ENCODE data around the gene RNF26. TPM values are rescaled to one million over a fixed set of nuclear protein-coding genes. Genes with fewer than 3 reads are reported as not detected.

RNF26 gene
- 13.2 TPM for total RNA-seq
- long read RNA-seq, transcript RNF26-201 (1 exons, 2,787 nt): major isoform, 20 of 20 reads
- long read RNA-seq, partial matches to known transcripts: 0 of 20 reads
- long read RNA-seq, other reads (novel, unspliced or antisense): 0 of 20 reads

GRCh38 chr11:119334174-119334930 is at the start of gene RNF26:
Gene RNF26, plus strand, starts transcription at chr11:119334527. Its CDS starts 596 bp downstream, at chr11:119335123.
- DNase-seq (peak; percentile 92), ATAC-seq (peak; percentile 92)
- intact Hi-C loops (cut with micrococcal nuclease): no loop called here

- no peak for ATAC-seq
- DNase-seq: no peak
- intact Hi-C loops (cut with micrococcal nuclease): no loop called here
Measured at GRCh38 chr11:119285431-119285830, 48.9 kb upstream of the RNF26 start.

DNA sequence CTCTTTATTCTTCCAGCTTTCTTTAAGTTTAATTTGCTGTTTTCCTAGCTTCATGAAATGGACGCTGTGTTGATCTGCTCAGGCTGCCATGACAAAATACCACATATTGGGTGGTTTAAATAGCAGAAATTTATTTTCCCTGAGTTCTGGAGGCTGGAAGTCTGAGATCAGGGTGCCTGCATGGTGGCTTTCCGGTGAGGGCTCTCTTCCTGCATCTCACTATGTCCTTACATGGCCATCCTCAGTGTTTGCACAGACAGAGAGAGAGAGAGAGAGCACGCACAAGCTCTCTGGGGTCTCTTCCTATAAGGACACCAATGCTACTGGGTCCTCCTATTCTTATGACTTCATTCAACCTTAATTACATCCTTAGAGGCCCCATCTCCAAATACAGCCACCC is 46.1 kb upstream of the RNF26 start:
- ATAC-seq (no peak), DNase-seq (no peak)
- intact Hi-C loops (cut with micrococcal nuclease): no loop called here

DNA sequence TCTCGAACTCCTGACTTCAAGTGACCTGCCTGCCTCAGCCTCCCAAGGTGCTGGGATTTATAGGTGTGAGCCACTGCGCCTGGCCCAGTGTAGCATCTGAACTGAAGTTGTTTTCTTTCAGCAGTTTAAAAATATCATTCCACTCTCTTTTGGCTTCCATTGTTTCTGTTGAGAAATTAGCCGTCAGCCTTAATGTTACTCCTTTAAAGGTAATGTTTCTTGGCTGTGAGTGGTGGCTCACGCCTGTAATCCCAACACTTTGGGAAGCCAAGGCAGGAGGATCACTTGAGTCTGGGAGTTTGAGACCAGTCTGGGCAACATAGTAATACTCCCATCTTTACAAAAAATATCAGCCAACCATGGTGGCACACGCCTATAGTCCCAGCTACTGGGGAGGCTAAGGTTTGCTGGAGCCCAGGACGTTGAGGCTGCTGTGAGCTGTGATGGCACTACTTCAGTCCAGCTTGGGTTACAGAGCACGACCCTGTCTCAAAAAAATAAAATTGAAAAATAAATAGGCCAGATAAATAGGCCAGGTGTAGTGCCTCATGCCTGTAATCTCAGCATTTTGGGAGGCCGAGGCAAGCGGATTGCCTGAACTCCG is 43.3 kb upstream of the RNF26 start:
- ATAC-seq (no peak), DNase-seq (no peak)
- intact Hi-C loops (cut with micrococcal nuclease): no loop called here

DNA sequence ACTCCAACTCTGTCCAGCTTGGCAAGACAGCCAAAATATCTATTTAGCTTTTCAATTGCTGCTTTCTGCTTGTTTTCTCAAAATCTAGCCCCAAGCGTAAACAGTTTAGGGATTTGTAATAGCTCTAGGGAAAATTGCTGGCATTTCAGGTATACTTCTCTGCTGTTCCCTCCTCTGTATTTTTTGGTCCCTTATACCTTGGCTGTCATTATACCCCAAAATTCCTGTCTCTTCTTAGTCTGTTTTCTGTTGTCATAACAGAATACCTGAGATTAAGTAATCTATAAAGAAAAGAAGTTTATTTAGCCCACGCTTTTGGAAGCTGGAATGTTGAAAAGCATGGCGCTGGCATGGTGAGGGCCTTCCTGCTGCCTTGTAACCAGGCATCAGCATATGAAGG is 40.9 kb upstream of the RNF26 start:
- intact Hi-C loops (cut with micrococcal nuclease): no loop called here
- DNase-seq (no peak), ATAC-seq (no peak)

- intact Hi-C loops (cut with micrococcal nuclease): no loop called here
- DNase-seq (no peak), ATAC-seq (no peak)
Measured at GRCh38 chr11:119295178-119295577, 39.1 kb upstream of the RNF26 start.

DNA sequence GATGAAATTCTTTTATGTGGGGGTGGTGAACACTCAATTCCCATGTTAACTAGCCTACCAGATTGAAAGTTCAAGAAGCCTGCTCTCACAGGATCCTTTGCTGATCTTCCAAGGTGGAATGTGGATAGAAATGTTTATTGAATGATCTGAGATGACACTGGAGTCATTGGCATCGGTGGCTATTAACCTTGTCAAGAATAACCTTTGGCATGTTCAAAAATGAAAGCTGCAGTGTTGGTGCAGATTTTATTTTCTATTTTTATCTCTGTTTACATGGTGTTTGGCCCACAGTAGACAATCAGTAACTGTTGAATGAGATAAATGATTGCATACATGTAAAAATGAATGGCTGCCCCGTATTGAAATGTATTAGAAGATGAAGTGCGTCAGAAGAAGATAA is 36.4 kb upstream of the RNF26 start:
- ATAC-seq: no peak
- no peak for DNase-seq
- intact Hi-C loops (cut with micrococcal nuclease): no loop called here

DNA sequence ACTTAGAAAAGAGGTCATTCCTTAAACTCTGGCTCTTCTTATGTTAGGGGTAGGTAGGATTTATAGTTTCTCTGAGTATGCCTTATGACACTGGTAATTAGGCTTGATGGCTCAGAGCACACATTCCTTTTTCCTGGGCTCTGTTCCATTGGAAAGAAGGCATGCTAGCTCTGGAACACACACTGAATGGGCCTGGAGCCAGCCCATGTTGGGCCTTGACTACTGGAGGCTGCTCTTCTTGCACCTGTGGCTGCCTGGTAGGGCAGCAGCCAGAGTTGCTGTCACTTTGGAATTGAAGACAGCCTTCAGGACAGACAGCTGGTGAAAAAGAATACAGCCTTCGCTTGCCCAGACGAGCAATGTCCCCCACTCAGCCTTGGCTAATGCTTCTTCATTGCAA is 35.6 kb upstream of the RNF26 start:
- DNase-seq (peak; percentile 85), ATAC-seq (peak; percentile 95)
- intact Hi-C loops (cut with micrococcal nuclease): no loop called here

DNA sequence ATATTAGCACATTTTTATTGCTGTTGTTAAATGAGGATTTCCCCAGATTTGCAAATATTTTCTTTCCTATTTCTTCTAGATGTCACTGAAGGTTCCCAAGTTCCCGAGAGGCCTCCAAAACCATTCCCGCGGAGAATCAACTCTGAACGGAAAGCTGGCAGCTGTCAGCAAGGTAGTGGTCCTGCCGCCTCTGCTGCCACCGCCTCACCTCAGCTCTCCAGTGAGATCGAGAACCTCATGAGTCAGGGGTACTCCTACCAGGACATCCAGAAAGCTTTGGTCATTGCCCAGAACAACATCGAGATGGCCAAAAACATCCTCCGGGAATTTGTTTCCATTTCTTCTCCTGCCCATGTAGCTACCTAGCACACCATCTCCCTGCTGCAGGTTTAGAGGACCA is 34.9 kb upstream of the RNF26 start:
- intact Hi-C loops (cut with micrococcal nuclease): no loop called here
- no peak for ATAC-seq
- DNase-seq: no peak

DNA sequence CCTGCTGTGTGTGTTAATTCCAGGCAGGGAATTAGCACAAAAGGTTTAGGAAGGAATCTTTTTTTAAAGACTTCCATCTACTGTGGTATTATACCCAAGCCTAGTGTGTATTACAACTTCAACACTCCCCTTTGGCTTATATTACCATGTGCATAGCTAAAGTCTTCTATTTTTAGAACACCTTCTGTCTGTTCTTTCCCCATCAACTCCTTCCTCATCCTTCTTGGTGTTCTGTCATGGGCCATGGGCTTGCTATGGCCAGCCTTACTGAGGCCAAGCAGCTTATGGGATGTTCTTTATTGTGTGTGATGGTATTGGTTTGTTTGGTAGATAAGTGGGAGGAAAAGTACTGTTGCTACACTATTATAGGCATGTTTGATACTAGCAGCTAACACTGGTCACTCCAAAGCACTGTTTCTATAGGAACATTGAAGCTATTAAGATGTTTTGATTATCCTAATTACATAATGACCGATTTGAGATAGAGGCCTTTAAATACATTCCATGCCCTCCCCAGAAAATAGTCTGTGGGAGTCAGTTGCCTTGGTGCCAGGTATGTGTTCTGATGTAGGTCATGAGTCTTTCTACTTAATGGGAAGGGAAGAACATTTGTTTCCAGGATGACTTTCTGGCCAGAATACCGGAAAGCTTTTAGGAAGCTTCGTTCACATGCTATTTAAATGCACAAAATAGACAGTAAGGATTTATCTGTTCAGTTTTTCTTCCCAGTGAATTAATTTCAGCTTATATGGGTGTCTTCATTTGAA is 33.9 kb upstream of the RNF26 start:
- intact Hi-C loops (cut with micrococcal nuclease): no loop called here
- peak; percentile 51 for ATAC-seq

DNA sequence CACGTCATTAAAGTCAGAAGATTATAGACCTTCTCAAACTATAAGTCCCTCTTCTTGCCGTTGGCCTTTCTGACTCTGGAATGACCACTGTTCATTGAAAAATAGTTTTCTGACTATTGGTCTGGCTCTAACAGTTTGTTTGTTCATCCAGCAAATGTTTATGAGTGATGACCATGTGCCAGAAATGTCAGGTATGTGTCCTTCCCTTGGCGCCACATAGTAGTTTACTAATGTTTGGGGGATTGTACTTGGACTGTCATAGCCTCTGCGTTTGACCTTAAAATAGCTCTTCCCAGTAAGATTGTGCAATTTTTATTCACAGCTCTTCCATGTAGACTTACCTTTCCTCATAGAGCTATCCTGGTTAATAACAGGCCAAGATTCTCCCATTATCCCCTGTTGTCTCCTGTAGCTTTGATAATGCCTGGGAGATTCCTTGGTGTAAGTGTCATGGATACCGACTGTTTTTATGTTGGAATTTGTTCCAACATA is 31.1 kb upstream of the RNF26 start:
- DNase-seq: no peak
- no peak for ATAC-seq
- intact Hi-C loops (cut with micrococcal nuclease): no loop called here

More for the DNA sequence above, 33.9 kb upstream of the RNF26 start:
- DNase-seq: no peak

DNA sequence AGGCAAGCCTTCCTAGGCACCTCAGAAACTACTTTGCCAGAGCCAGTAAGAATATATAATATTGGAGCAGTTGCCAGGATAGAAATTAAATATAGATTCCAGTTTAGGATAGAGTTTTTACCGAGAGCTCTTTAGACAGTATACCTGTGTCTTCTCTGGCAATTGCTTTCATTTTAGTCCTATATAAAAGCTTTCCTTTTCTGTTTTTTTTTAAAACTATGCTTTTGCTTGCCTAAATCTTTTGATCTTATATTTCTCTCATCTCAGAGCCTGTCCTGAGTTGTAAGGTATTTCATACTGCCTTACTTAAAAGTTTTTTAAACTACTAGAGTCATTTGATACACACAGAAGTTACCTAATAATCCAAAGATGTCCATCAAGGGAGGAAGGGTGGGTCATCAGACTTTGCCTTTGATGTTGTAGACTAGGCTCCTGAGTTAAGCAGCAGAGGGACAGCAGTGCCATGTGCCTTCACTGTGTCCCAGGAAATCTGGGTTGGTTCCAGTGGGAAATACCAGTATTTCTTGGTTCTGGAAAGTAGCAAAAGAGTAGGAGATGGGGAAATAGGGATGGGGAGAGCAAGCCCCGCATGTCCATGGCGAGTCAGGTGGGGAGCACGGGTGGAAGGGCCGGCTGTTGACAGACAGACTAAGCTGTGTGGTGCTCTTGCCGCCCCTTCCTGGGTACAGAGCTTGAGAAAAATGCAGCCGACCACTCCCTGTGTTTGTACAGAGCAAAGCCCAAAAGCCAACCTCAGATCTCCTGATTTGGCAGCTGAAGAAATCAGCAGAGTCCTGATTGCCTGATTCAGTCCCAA is 28.6 kb upstream of the RNF26 start:
- DNase-seq: no peak
- ATAC-seq: no peak
- intact Hi-C loops (cut with micrococcal nuclease): no loop called here

DNA sequence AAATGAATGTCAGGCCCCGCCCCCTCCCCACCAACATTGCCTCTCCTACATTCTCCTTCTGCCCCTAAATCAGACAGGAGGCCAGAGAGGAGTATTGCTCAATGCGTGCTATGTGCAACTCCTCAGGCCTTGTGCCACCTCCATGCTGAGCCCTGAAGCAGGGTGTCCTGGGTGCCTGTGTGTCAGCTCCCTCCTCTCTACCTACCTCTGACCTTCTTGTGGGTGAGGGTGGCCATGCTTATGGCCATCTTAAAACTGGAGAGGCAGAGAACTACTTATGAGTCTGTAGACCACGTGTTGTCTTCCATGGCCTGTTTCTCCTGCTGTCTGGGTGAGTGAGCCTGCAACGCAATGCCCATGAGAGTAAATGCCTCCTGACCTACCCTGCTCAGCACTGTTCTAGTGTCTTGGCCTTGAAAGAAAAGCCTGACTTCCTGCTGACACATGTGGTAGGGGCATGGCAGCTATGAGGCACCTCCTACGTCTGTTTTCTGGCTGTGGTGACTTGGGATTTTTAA is 27.9 kb upstream of the RNF26 start:
- ATAC-seq (peak; percentile 55), DNase-seq (no peak)
- intact Hi-C loops (cut with micrococcal nuclease): no loop called here

- ATAC-seq (peak; percentile 10), DNase-seq (no peak)
- intact Hi-C loops (cut with micrococcal nuclease): no loop called here
Measured at GRCh38 chr11:119307219-119307618, 27.1 kb upstream of the RNF26 start.

DNA sequence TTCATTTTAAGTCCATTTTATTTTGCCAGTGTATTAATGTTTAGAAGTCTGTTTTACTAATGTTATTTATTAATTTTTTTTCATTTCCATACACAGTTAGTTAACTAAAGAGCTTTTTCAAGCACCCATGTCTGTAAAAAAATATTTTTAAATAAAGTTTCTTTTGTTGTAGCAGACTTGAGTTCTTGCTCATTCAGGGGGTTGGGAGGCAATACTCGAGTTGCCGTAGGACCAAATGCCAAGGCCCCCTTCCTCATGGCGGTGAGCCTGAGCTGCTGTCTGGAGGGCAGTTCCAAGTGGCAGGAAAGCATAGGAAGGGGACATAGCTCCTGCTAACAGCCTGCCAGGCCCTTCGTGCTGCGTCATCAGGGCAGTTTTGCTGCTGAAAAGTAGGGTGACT is 26.4 kb upstream of the RNF26 start:
- DNase-seq (no peak), ATAC-seq (no peak)
- intact Hi-C loops (cut with micrococcal nuclease): no loop called here

GRCh38 chr11:119309411-119309810 is 24.9 kb upstream of the RNF26 start:
- DNase-seq: no peak
- ATAC-seq: no peak
- intact Hi-C loops (cut with micrococcal nuclease): no loop called here

- no peak for DNase-seq
- no peak for ATAC-seq
- intact Hi-C loops (cut with micrococcal nuclease): no loop called here
Measured at GRCh38 chr11:119309953-119310681, 24.2 kb upstream of the RNF26 start.

DNA sequence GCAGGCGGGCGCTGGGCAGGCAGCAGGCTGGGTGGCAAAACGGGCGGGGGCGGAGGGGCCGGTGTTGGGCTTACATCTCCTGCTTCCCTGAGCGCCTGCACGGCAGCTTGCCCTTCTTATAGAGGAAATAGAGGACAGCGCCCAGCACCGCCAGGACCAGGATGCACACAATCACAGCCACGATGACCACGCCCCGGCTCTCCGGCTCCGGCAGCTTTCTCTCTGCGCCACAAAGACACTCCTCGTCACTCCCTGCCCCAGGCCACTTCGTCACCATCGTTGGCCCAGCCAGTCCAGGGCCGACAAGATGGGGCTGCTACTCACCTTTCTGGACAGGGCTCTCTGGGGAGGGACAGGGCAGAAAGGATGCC is 23.7 kb upstream of the RNF26 start:
- ATAC-seq (no peak), DNase-seq (no peak)
- intact Hi-C loops (cut with micrococcal nuclease): no loop called here
